Measurements from ENCODE around the gene TANC1.

The TANC1 gene

DNA sequence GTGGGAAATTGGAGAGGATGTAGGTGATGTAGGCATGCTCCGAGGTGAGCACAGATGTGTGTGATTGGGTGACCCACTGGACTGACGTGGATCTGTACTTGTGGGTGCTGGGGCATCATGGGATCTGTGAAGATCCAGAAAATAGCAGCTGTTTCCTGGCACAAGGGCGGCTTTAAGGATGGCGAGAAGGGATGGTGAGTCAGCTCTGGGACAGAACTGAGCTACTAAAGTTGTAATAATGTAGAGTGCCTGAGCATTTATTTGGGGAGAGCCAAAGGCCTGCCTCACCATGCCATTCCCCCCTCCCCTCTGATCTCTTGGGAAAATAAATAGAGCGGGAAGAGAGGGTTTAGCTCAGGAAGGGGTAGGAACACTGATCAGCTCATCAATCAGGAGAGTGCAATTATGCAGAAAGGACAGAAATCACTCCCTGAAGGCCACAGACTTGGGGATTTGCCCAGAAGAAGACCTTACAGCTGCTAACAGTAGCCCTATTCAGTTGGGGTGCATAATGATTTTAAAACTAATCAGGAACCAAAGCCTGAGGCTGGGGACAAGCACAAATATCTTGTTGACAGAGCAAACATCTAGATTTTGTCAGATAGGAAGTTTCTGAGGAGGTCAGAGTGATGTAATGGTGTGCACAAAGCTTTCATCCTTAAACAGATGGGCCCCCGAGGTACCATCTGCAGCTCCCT lies 30.3 kb downstream of the TANC1 start:
- TF ChIP-seq, protein P1, sequence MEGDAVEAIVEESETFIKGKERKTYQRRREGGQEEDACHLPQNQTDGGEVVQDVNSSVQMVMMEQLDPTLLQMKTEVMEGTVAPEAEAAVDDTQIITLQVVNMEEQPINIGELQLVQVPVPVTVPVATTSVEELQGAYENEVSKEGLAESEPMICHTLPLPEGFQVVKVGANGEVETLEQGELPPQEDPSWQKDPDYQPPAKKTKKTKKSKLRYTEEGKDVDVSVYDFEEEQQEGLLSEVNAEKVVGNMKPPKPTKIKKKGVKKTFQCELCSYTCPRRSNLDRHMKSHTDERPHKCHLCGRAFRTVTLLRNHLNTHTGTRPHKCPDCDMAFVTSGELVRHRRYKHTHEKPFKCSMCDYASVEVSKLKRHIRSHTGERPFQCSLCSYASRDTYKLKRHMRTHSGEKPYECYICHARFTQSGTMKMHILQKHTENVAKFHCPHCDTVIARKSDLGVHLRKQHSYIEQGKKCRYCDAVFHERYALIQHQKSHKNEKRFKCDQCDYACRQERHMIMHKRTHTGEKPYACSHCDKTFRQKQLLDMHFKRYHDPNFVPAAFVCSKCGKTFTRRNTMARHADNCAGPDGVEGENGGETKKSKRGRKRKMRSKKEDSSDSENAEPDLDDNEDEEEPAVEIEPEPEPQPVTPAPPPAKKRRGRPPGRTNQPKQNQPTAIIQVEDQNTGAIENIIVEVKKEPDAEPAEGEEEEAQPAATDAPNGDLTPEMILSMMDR (IDR thresholded peaks at IDR 0.05; ENCODE audit: low read depth, low read length), result no peak
- peak; percentile 81 for DNase-seq (ENCODE audit: low read depth, low spot score)
- no peak overlapping the region for H3K4me3 ChIP-seq (ENCODE audit: low read depth, low read length)
- in situ Hi-C loops (cut with HindIII; ENCODE audit: low sequenced_read_pairs), result no loop called here

- TF ChIP-seq, protein P1 (IDR thresholded peaks at IDR 0.05; ENCODE audit: low read depth, low read length), result no peak
- DNase-seq (ENCODE audit: low read depth, low spot score), result peak; percentile 66
- no peak overlapping the region for H3K4me3 ChIP-seq (ENCODE audit: low read depth, low read length)
- in situ Hi-C loops (cut with HindIII; ENCODE audit: low sequenced_read_pairs), result no loop called here
Measured at GRCh38 chr2:158999458-158999857, 31.0 kb downstream of the TANC1 start.

DNA sequence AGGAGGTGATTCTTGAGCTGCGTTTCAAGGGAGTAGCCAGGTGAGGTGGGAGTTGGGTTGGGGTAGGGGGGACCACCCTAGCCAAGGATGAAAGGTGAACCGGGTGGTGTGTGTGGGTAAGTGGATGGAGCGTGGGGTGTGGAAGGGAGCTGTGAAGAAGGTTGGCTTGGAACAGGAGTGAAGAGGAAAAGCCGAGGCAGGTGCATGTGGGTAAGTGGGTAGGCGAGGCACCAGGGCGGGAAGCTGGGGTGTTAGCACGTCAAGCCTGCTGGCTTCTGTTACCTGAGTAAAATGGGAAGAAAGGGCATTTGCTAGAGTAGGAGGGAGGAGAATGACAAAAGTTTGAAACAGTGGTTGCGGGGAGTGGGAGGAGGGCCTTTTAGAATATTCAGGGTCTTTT lies 31.6 kb downstream of the TANC1 start:
- TF ChIP-seq, protein P1 (IDR thresholded peaks at IDR 0.05; ENCODE audit: low read depth, low read length), result no peak
- in situ Hi-C loops (cut with HindIII; ENCODE audit: low sequenced_read_pairs), result no loop called here
- H3K4me3 ChIP-seq (ENCODE audit: low read depth, low read length), result no peak overlapping the region
- DNase-seq (ENCODE audit: low read depth, low spot score), result no peak

DNA sequence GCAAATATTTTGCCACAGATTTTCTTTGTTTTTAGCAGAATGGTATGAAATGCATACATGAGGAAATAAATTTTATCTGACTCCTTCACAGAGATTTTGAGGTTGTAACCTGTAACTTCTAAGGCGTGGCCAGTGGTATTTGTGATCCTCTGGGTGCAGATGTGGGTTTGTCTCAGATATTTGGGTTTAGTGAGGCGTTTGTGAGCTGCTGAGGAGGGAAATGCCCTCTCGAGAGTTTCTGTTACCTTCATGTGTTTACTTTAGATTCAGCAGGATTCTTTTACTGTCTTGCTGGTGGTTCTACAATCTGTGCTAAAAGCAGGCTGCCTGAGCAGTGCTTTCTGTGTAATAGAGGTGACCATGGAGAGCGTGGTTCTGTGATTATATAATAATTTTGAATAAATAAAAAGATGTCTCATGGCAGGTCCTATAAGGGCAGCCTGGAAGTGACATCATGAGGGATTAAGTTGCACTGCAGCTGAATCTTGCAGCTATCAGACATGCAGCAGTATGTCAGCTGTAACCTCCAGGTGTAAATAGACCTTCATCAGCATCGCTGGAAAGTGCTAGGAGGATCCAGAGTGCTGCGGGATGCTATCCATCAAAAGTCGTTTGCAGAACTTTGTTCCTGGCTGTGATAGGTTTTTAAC lies 34.1 kb downstream of the TANC1 start:
- H3K4me3 ChIP-seq (ENCODE audit: low read depth, low read length), result no peak overlapping the region
- DNase-seq (ENCODE audit: low read depth, low spot score), result no peak
- TF ChIP-seq, protein P1 (IDR thresholded peaks at IDR 0.05; ENCODE audit: low read depth, low read length), result no peak
- in situ Hi-C loops (cut with HindIII; ENCODE audit: low sequenced_read_pairs), result no loop called here

DNA sequence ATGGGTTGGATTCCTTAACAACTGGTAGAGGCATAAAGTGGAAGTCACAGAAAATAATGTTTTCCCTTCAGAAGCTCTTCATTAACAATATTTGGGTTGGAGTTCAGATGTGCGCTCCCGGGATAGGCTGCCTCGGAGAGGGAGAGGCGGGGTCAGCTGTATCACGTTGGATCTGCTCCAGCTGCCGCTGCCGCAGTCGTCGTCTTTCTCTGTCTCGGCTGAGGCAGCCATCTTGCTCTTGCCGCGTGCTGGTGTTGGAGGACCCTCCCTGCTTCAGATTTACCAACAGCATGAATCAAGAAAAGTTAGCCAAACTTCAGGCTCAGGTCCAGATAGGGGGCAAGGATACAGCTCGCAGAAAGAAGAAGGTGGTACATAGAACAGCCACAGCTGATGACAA lies 35.1 kb downstream of the TANC1 start:
- TF ChIP-seq, protein P1 (IDR thresholded peaks at IDR 0.05; ENCODE audit: low read depth, low read length), result no peak

GRCh38 chr2:159004849-159005248 lies 36.4 kb downstream of the TANC1 start:
- H3K4me3 ChIP-seq (ENCODE audit: low read depth, low read length), result no peak overlapping the region
- DNase-seq (ENCODE audit: low read depth, low spot score), result no peak
- in situ Hi-C loops (cut with HindIII; ENCODE audit: low sequenced_read_pairs), result no loop called here
- TF ChIP-seq, protein P1 (IDR thresholded peaks at IDR 0.05; ENCODE audit: low read depth, low read length), result no peak

More for the DNA sequence above, 35.1 kb downstream of the TANC1 start:
- no peak overlapping the region for H3K4me3 ChIP-seq (ENCODE audit: low read depth, low read length)
- in situ Hi-C loops (cut with HindIII; ENCODE audit: low sequenced_read_pairs), result no loop called here
- no peak for DNase-seq (ENCODE audit: low read depth, low spot score)
